GM20431 (cell line): ENCODE measurements around the gene FBXO44.
"Not testable (repeated sequence)": the region's sequence is repeated elsewhere in the genome, so short reads cannot be mapped to it uniquely, and the experiment has no call there.

Source experiments
- in situ Hi-C: fragments of 300-500 bp; cut with MseI, MboI; formaldehyde crosslinking; loops from one replicate; pipeline ENCODE4 v1.15.0; 2020; ENCODE audit warnings: low sequenced_read_pairs; ENCODE audit not compliant: unreplicated experiment

The FBXO44 gene

GRCh38 chr1:11654137-11654938 lies at the start of gene FBXO44, which contains the start of gene FBXO2:
FBXO44 (plus strand) TSS chr1:11654877; CDS start chr1:11655836, 959 bp downstream.
FBXO2 (minus strand) TSS chr1:11654429; CDS start chr1:11654340, 89 bp downstream.
- in situ Hi-C loops = loop anchor here (10.0 kb wide), 1 partner anchor 70 kb away; no protein-coding TSS in a partner anchor

GRCh38 chr1:11606775-11607174 lies 47.9 kb upstream of the FBXO44 start:
- in situ Hi-C loops = no loop called here

- in situ Hi-C loops = not testable (repeated sequence)
Observed at GRCh38 chr1:11608596-11609130, 46.0 kb upstream of the FBXO44 start.

GRCh38 chr1:11609378-11609777 lies 45.3 kb upstream of the FBXO44 start:
- in situ Hi-C loops = not testable (repeated sequence)

- in situ Hi-C loops = no loop called here
Observed at GRCh38 chr1:11610629-11611180, 44.0 kb upstream of the FBXO44 start.

- in situ Hi-C loops = no loop called here
Observed at GRCh38 chr1:11611638-11612327, 42.9 kb upstream of the FBXO44 start.

- in situ Hi-C loops = no loop called here
Observed at GRCh38 chr1:11613347-11613746, 41.3 kb upstream of the FBXO44 start.

- in situ Hi-C loops = no loop called here
Observed at GRCh38 chr1:11615090-11615489, 39.6 kb upstream of the FBXO44 start.

- in situ Hi-C loops = no loop called here
Observed at GRCh38 chr1:11616766-11617165, 37.9 kb upstream of the FBXO44 start.

GRCh38 chr1:11617314-11617713 lies 37.4 kb upstream of the FBXO44 start:
- in situ Hi-C loops = no loop called here

- in situ Hi-C loops = no loop called here
Observed at GRCh38 chr1:11617741-11618140, 36.9 kb upstream of the FBXO44 start.

GRCh38 chr1:11620405-11620804 lies 34.3 kb upstream of the FBXO44 start:
- in situ Hi-C loops = no loop called here

GRCh38 chr1:11620924-11621323 lies 33.8 kb upstream of the FBXO44 start:
- in situ Hi-C loops = no loop called here

GRCh38 chr1:11622398-11622797 lies 32.3 kb upstream of the FBXO44 start:
- in situ Hi-C loops = no loop called here

- in situ Hi-C loops = no loop called here
Observed at GRCh38 chr1:11623702-11624101, 31.0 kb upstream of the FBXO44 start.

- in situ Hi-C loops = loop anchor here (25.0 kb wide), 2 partner anchors 314 to 589 kb away; partner anchors contain the start of gene MASP2
Observed at GRCh38 chr1:11626551-11626950, 28.1 kb upstream of the FBXO44 start.

- in situ Hi-C loops = loop anchor here (25.0 kb wide), 2 partner anchors 316 to 591 kb away; partner anchors contain the start of gene MASP2
Observed at GRCh38 chr1:11628767-11629166, 25.9 kb upstream of the FBXO44 start.

GRCh38 chr1:11629184-11630016 lies 25.3 kb upstream of the FBXO44 start:
- in situ Hi-C loops = loop anchor here (25.0 kb wide), 2 partner anchors 317 to 592 kb away; partner anchors contain the start of gene MASP2

- in situ Hi-C loops = loop anchor here (25.0 kb wide), 2 partner anchors 322 to 597 kb away; partner anchors contain the start of gene MASP2
Observed at GRCh38 chr1:11634365-11635192, 20.1 kb upstream of the FBXO44 start.
